H1 (cell line): ENCODE data around the gene ID1.

ENCODE experiments used
- CBX8 ChIP-seq: fragments of 300-800, 300-1000 bp; sonication (generic); IDR thresholded peaks from 2 replicates; pipeline ENCODE4 v1.7.1; 2016; ENCODE audit warnings: low read depth, low read length, borderline replicate concordance
- CEBPB ChIP-seq: IDR thresholded peaks from 2 replicates; pipeline ENCODE4 v1.6.1; 2012; ENCODE audit warnings: low read depth, low read length
- CHD1 ChIP-seq: IDR thresholded peaks from 2 replicates; pipeline ENCODE4 v1.6.1; 2012; ENCODE audit warnings: low read depth, low read length, improper control_type of control experiment
- CHD2 ChIP-seq: IDR thresholded peaks from 2 replicates; pipeline ENCODE4 v1.6.1; 2012; ENCODE audit warnings: low read length, improper control_type of control experiment
- CTCF ChIP-seq, 3 experiments: IDR thresholded peaks; 1 replicate in 2 of 3; 2 replicates in 1 of 3; pipeline versions ENCODE4 v1.5.1 to v1.6.1; 2011; ENCODE audit warnings: low read length in 3 of 3, mild to moderate bottlenecking in 3 of 3, inconsistent platforms in 2 of 3, low read depth in 1 of 3, moderate library complexity in 1 of 3; ENCODE audit not compliant: insufficient read depth in 1 of 3; ENCODE audit errors: control extremely low read depth in 1 of 3
- EZH2 ChIP-seq: fragments of 200-600 bp; sonication (generic); IDR thresholded peaks from 2 replicates; pipeline ENCODE4 v1.7.1; 2012; ENCODE audit warnings: low read depth, mild to moderate bottlenecking, moderate library complexity, low read length, inconsistent platforms; ENCODE audit not compliant: severe bottlenecking
- GABPA ChIP-seq: IDR thresholded peaks from 2 replicates; pipeline ENCODE4 v1.6.1; 2011; ENCODE audit warnings: mild to moderate bottlenecking, low read length, moderate library complexity, borderline replicate concordance; ENCODE audit not compliant: insufficient read depth
- KDM1A ChIP-seq: fragments of 200-600, 300-600 bp; sonication (generic); IDR thresholded peaks from 2 replicates; pipeline ENCODE4 v1.7.1; 2016; ENCODE audit warnings: mild to moderate bottlenecking, low read length, borderline replicate concordance
- SRF ChIP-seq: IDR thresholded peaks from 2 replicates; pipeline ENCODE4 v1.6.1; 2011; ENCODE audit warnings: mild to moderate bottlenecking, low read depth, low read length, moderate library complexity
- USF2 ChIP-seq: IDR thresholded peaks from 2 replicates; pipeline ENCODE4 v1.6.1; 2011; ENCODE audit warnings: low read length, improper control_type of control experiment
- ZNF274 ChIP-seq: IDR thresholded peaks from 2 replicates; pipeline ENCODE4 v1.7.0; 2012; ENCODE audit warnings: low read length, borderline replicate concordance; ENCODE audit errors: extremely low read depth

- TF ChIP-seq CHD2 (peak; percentile 43; the same call in 1 of the 2 replicates), CTCF (IDR thresholded peaks at IDR 0.05; ENCODE audit: control extremely low read depth in 1 of 3, insufficient read depth in 1 of 3, low read depth in 1 of 3, low read length in 3 of 3) (no peak), USF2 (no peak), EZH2 (no peak), ZNF274 (no peak), CEBPB (no peak), CBX8 (no peak), SRF (0 out of 2 replicates have a peak, but pooled peaks have one; percentile 6), GABPA (no peak; the same call in 1 of the 2 replicates), CHD1 (no peak), KDM1A (peak; percentile 53; the same call in 1 of the 2 replicates)
Measured at GRCh38 chr20:31603822-31604566, 1.1 kb upstream of the ID1 start.
